ENCODE results near the gene MYL6B. TPM values are rescaled to one million over a fixed set of nuclear protein-coding genes. Genes with fewer than 3 reads are reported as not detected.
"Not testable (repeated sequence)": the region's sequence is repeated elsewhere in the genome, so short reads cannot be mapped to it uniquely, and the experiment has no call there.

The MYL6B gene
- total RNA-seq, 1 donor from 2014 or later, result 131 TPM

GRCh38 chr12:56114084-56114483, 38.3 kb upstream of the MYL6B start:
- H3K4me3 ChIP-seq, result no peak overlapping the region
- H3K9me3 ChIP-seq (ENCODE audit: low read depth), result no peaks in the 10 kb centered on the region
- H3F3A ChIP-seq (ENCODE audit: low read depth), result peaks cover 72% of the 10 kb centered on the region
- no peak overlapping the region for H2AFZ ChIP-seq (replicated peaks)
- peaks cover 14% of the 10 kb centered on the region for H3K4me1 Mint-ChIP-seq
- no peak overlapping the region for H3K4me3 Mint-ChIP-seq
- no peak overlapping the region for H3K27ac Mint-ChIP-seq
- TF ChIP-seq CTCF (IDR thresholded peaks at IDR 0.05) (no peak), EZH2 (IDR thresholded peaks at IDR 0.05) (no peak), EZH2phosphoT487 (IDR thresholded peaks at IDR 0.05) (no peak)
- H3K9me3 Mint-ChIP-seq, result no peaks in the 10 kb centered on the region
- H3K4me2 ChIP-seq, result no peak overlapping the region
- DNase-seq (ENCODE audit: low spot score), result no peak
- peaks cover 47% of the 10 kb centered on the region for H3K36me3 Mint-ChIP-seq
- H4K20me1 ChIP-seq (ENCODE audit: low read depth), result peaks cover 15% of the 10 kb centered on the region
- H3K27ac ChIP-seq, result no peak overlapping the region
- peaks cover 21% of the 10 kb centered on the region for H3K79me2 ChIP-seq (ENCODE audit: low read depth)
- H3K27me3 Mint-ChIP-seq (ENCODE audit: insufficient read depth, low read depth), result peaks cover 4% of the 10 kb centered on the region
- H3K9ac ChIP-seq, result no peak overlapping the region
- peaks cover 15% of the 10 kb centered on the region for H3K36me3 ChIP-seq
- H3K27me3 ChIP-seq, result no peaks in the 10 kb centered on the region
- H3K4me1 ChIP-seq, result peaks cover 6% of the 10 kb centered on the region

GRCh38 chr12:56115329-56115728, 37.1 kb upstream of the MYL6B start:
- DNase-seq (ENCODE audit: low spot score), result peak; percentile 23
- Mint-ChIP-seq H3K36me3 (peaks cover 42% of the 10 kb centered on the region), H3K9me3 (no peaks in the 10 kb centered on the region), H3K4me3 (peak overlapping the region; percentile 99), H3K27me3 (ENCODE audit: insufficient read depth, low read depth) (peaks cover 7% of the 10 kb centered on the region), H3K27ac (no peak overlapping the region), H3K4me1 (peaks cover 25% of the 10 kb centered on the region)
- TF ChIP-seq EZH2phosphoT487 (IDR thresholded peaks at IDR 0.05) (no peak), EZH2 (IDR thresholded peaks at IDR 0.05) (no peak), CTCF (IDR thresholded peaks at IDR 0.05) (no peak)
- Histone ChIP-seq H3K27me3 (no peaks in the 10 kb centered on the region), H4K20me1 (ENCODE audit: low read depth) (peaks cover 26% of the 10 kb centered on the region), H3K9ac (peak overlapping the region; percentile 70), H3K79me2 (ENCODE audit: low read depth) (peaks cover 23% of the 10 kb centered on the region), H3K36me3 (peaks cover 12% of the 10 kb centered on the region), H3K4me2 (peak overlapping the region; percentile 99), H3F3A (ENCODE audit: low read depth) (peaks cover 78% of the 10 kb centered on the region), H2AFZ (replicated peaks) (peak overlapping the region; percentile 81), H3K4me1 (peaks cover 12% of the 10 kb centered on the region), H3K4me3 (peak overlapping the region; percentile 62), H3K27ac (no peak overlapping the region), H3K9me3 (ENCODE audit: low read depth) (no peaks in the 10 kb centered on the region)

- no peaks in the 10 kb centered on the region for H3K9me3 ChIP-seq (ENCODE audit: low read depth)
- peaks cover 7% of the 10 kb centered on the region for H3K27me3 Mint-ChIP-seq (ENCODE audit: insufficient read depth, low read depth)
- H3K4me1 Mint-ChIP-seq, result peaks cover 25% of the 10 kb centered on the region
- H3K79me2 ChIP-seq (ENCODE audit: low read depth), result peaks cover 23% of the 10 kb centered on the region
- peak within 1 kb of the TSS; percentile 99 for H3K4me3 Mint-ChIP-seq
- peaks cover 26% of the 10 kb centered on the region for H4K20me1 ChIP-seq (ENCODE audit: low read depth)
- peaks cover 69% of the 10 kb centered on the region for H3F3A ChIP-seq (ENCODE audit: low read depth)
- TF ChIP-seq EZH2phosphoT487 (IDR thresholded peaks at IDR 0.05), result no peak
- no peak for TF ChIP-seq EZH2 (IDR thresholded peaks at IDR 0.05)
- TF ChIP-seq CTCF (IDR thresholded peaks at IDR 0.05), result no peak
- no peaks in the 10 kb centered on the region for H3K9me3 Mint-ChIP-seq
- H3K27ac Mint-ChIP-seq, result peak within 1 kb of the TSS; percentile 98
- H2AFZ ChIP-seq (replicated peaks), result peak within 1 kb of the TSS; percentile 81
- no peaks in the 10 kb centered on the region for H3K27me3 ChIP-seq
- H3K36me3 ChIP-seq, result peaks cover 3% of the 10 kb centered on the region
- peak within 1 kb of the TSS; percentile 98 for H3K9ac ChIP-seq
- H3K27ac ChIP-seq, result peak within 1 kb of the TSS; percentile 96
- peaks cover 38% of the 10 kb centered on the region for H3K36me3 Mint-ChIP-seq
- DNase-seq (ENCODE audit: low spot score), result peak; percentile 98
- H3K4me3 ChIP-seq, result peak within 1 kb of the TSS; percentile 62
- peak within 1 kb of the TSS; percentile 99 for H3K4me2 ChIP-seq
- peaks cover 12% of the 10 kb centered on the region for H3K4me1 ChIP-seq
Observed at GRCh38 chr12:56116267-56117081, 35.9 kb upstream of the MYL6B start, which contains the start of gene RPL41. Gene RPL41 (plus strand): TSS chr12:56116633.

GRCh38 chr12:56117082-56117706, 35.2 kb upstream of the MYL6B start:
- Mint-ChIP-seq H3K4me3 (peak overlapping the region; percentile 99), H3K27ac (peak overlapping the region; percentile 98), H3K4me1 (peaks cover 25% of the 10 kb centered on the region), H3K36me3 (peaks cover 35% of the 10 kb centered on the region)
- not testable (repeated sequence) for H3K36me3 ChIP-seq; H2AFZ ChIP-seq (replicated peaks); H3K9me3 ChIP-seq (ENCODE audit: low read depth); H3K9me3 Mint-ChIP-seq; DNase-seq (ENCODE audit: low spot score); H3K27me3 ChIP-seq; H3K27me3 Mint-ChIP-seq (ENCODE audit: insufficient read depth, low read depth)
- Histone ChIP-seq H3K9ac (peak overlapping the region; percentile 98), H3K4me2 (peak overlapping the region; percentile 99), H3K4me3 (peak overlapping the region; percentile 62), H3F3A (ENCODE audit: low read depth) (peaks cover 64% of the 10 kb centered on the region), H4K20me1 (ENCODE audit: low read depth) (peaks cover 26% of the 10 kb centered on the region), H3K79me2 (ENCODE audit: low read depth) (peaks cover 23% of the 10 kb centered on the region), H3K4me1 (peaks cover 12% of the 10 kb centered on the region), H3K27ac (peak overlapping the region; percentile 96)
